GM12878 (cell line): ENCODE data around the gene PSAP. TPM values are rescaled to one million over a fixed set of nuclear protein-coding genes. Genes with fewer than 3 reads are reported as not detected.

ENCODE experiments used
- ATAC-seq: fragments of 200-7000 bp; cut with Tn5 transposase; 3 replicates; pipeline ENCODE4 v1.9.1; 2020; ENCODE audit warnings: mild to moderate bottlenecking, moderate library complexity
- BruUV-seq: library from RNA; stranded (reverse); fragments of 400-500 nt; replicated peaks from 2 replicates; lab custom pipeline; 2021; lab: Mats Ljungman, UMichigan
- CTCF ChIA-PET: fragments of 300-600 bp; sonication (Branson Sonifier 250); formaldehyde crosslinking; extraction: SDS; loops from one replicate; lab custom pipeline; 2021; ENCODE audit warnings: inconsistent platforms; lab: Yijun Ruan, JAX
- POLR2A ChIA-PET: fragments of 350-600 bp; formaldehyde crosslinking; extraction: SDS; loops from one replicate; lab custom pipeline; 2021; ENCODE audit warnings: inconsistent platforms; lab: Charles Lee
- RAD21 ChIA-PET: fragments of 300-600 bp; sonication (Branson Sonifier 250); formaldehyde crosslinking; loops from one replicate; lab custom pipeline; 2023; ENCODE audit warnings: antibody characterized with exemption; ENCODE audit not compliant: unreplicated experiment; lab: Charles Lee
- SMC1A ChIA-PET: fragments of 300-600 bp; sonication (Branson Sonifier 250); formaldehyde crosslinking; loops from one replicate; lab custom pipeline; 2023; ENCODE audit not compliant: unreplicated experiment, uncharacterized antibody; lab: Charles Lee
- DNase-seq: peaks from one replicate; pipeline ENCODE4 v3.0.0-alpha.2; 2011; ENCODE audit warnings: low read depth, low spot score
- FAIRE-seq: peaks from 3 replicates; lab custom pipeline; 2011; peaks lifted over from hg19 to GRCh38; lab: Jason Lieb, UNC
- H2AFZ ChIP-seq: 2 replicates; pipeline ENCODE4 v1.6.0; 2011; ENCODE audit warnings: low read depth, low read length, control low read depth; ENCODE audit not compliant: control insufficient read depth
- H3K27ac ChIP-seq: 2 replicates; pipeline ENCODE4 v1.5.1; 2011; ENCODE audit warnings: control low read depth; ENCODE audit not compliant: control insufficient read depth, insufficient read depth
- H3K27me3 ChIP-seq, 2 experiments: replicated peaks in 1 of 2; 2 replicates each; pipeline versions ENCODE4 v1.6.0 to v1.6.1; 2011; ENCODE audit warnings: low read length in 1 of 2; ENCODE audit not compliant: control insufficient read depth in 2 of 2, insufficient read depth in 2 of 2
- H3K36me3 ChIP-seq, 2 experiments: 2 replicates each; pipeline ENCODE4 v1.5.1; 2011; ENCODE audit warnings: low read length in 1 of 2; ENCODE audit not compliant: control insufficient read depth in 2 of 2, insufficient read depth in 2 of 2
- H3K4me1 ChIP-seq: 2 replicates; pipeline ENCODE4 v1.6.1; 2011; ENCODE audit warnings: mild to moderate bottlenecking, low read length, moderate library complexity, mixed read lengths; ENCODE audit not compliant: control insufficient read depth, insufficient read depth
- H3K4me2 ChIP-seq: 2 replicates; pipeline ENCODE4 v1.6.0; 2011; ENCODE audit warnings: control low read depth; ENCODE audit not compliant: control insufficient read depth, insufficient read depth
- H3K4me3 ChIP-seq: fragments of 200-600 bp; sonication (generic); 2 replicates; pipeline ENCODE4 v1.5.1; 2016
- H3K79me2 ChIP-seq: 2 replicates; pipeline ENCODE4 v1.6.0; 2011; ENCODE audit warnings: low read length; ENCODE audit not compliant: control insufficient read depth, insufficient read depth
- H3K9ac ChIP-seq: 2 replicates; pipeline ENCODE4 v1.8.0; 2011; ENCODE audit warnings: low read length, control low read depth, mixed read lengths; ENCODE audit not compliant: control insufficient read depth, insufficient read depth
- H3K9me3 ChIP-seq: replicated peaks from 3 replicates; pipeline ENCODE4 v1.5.1; 2011; ENCODE audit warnings: mild to moderate bottlenecking, low read length; ENCODE audit not compliant: control insufficient read depth, insufficient read depth
- H4K20me1 ChIP-seq: 2 replicates; pipeline ENCODE4 v1.6.0; 2011; ENCODE audit not compliant: control insufficient read depth, insufficient read depth
- ATF7 ChIP-seq: fragments of 450-650 bp; IDR thresholded peaks from 2 replicates; pipeline ENCODE4 v1.6.1; 2016; ENCODE audit warnings: low read depth, mild to moderate bottlenecking
- CEBPZ ChIP-seq: fragments of 150-350 bp; IDR thresholded peaks from 2 replicates; pipeline ENCODE4 v1.6.1; 2016; ENCODE audit warnings: low read depth, low read length
- GATAD2B ChIP-seq: fragments of 450-650 bp; conservative IDR thresholded peaks from 2 replicates; pipeline ENCODE4 v1.6.1; 2017; ENCODE audit warnings: low read depth, mild to moderate bottlenecking, moderate library complexity
- HDAC2 ChIP-seq: fragments of 200-600 bp; sonication (generic); IDR thresholded peaks from 2 replicates; pipeline ENCODE4 v1.6.1; 2017
- KLF5 ChIP-seq: fragments of 450-650 bp; IDR thresholded peaks from 2 replicates; pipeline ENCODE4 v1.6.1; 2014; ENCODE audit warnings: mild to moderate bottlenecking; ENCODE audit not compliant: partially characterized antibody
- MEF2B ChIP-seq: fragments of 450-650 bp; IDR thresholded peaks from 2 replicates; pipeline ENCODE4 v1.6.1; 2018; ENCODE audit warnings: mild to moderate bottlenecking, moderate library complexity; ENCODE audit not compliant: partially characterized antibody, poor library complexity, severe bottlenecking
- POLR2AphosphoS5 ChIP-seq: IDR thresholded peaks from 2 replicates; pipeline ENCODE4 v1.6.1; 2011; ENCODE audit warnings: mild to moderate bottlenecking, low read length, inconsistent platforms
- RELB ChIP-seq: fragments of 450-650 bp; IDR thresholded peaks from 2 replicates; pipeline ENCODE4 v1.6.1; 2017; ENCODE audit warnings: low read depth, mild to moderate bottlenecking, moderate library complexity
- WGBS: methylation state at CpG from one replicate; pipeline ENCODE4 v1.1.6; 2016; ENCODE audit warnings: low lambda C conversion rate; ENCODE audit not compliant: insufficient replicate concordance, insufficient coverage; ENCODE audit errors: missing lambda C conversion rate; 5-methylcytosine and 5-hydroxymethylcytosine counted together
- in situ Hi-C: fragments of 300-500 bp; cut with MboI; formaldehyde crosslinking; loops from 9 replicates; pipeline ENCODE4 v1.14.3; 2018; ENCODE audit warnings: mixed read lengths
- intact Hi-C: fragments of 100-400 bp; cut with micrococcal nuclease; formaldehyde crosslinking; loops from one replicate; pipeline ENCODE4 v1.14.2; 2022; ENCODE audit not compliant: unreplicated experiment
- polyA plus RNA-seq, 11 experiments: library from polyadenylated mRNA; depleted of rRNA in 4 of 11; unstranded in 6 of 11; stranded (reverse) in 5 of 11; fragments of >200 nt; fragmentation: Nextera tagmentation in 4 of 11; fragmentation: Illumina TruSeq in 1 of 11; extraction: Ambion mirVana in 4 of 11; extraction: Trizol in 1 of 11; gene quantifications; 1 replicate in 1 of 11; 2 replicates in 10 of 11; pipeline versions ENCODE4 v1.2.1 to v1.2.3, GENCODE V29; 2011 to 2016; ENCODE audit warnings: inconsistent platforms in 2 of 11, missing spikeins in 2 of 11, low read depth in 1 of 11
- total RNA-seq, 4 experiments: library from RNA; depleted of rRNA in 3 of 4; stranded (reverse); fragments of >200 nt in 3 of 4; fragmentation: Illumina TruSeq in 1 of 4; extraction: Trizol in 1 of 4; gene quantifications; 2 replicates each; pipeline versions ENCODE4 v1.2.1 to v1.2.3, GENCODE V29; 2013 to 2021

PSAP gene
- total and polyA plus RNA-seq, 10 of the 15 experiments (the other 5 are each of a cell fraction or from before 2014, with no cell fraction given), result 178 to 336 (median 286) TPM

GRCh38 chr10:71849461-71849908, 1.6 kb downstream of the PSAP start:
- ChIA-PET RAD21 (interaction anchor here (1.6 kb wide), 1 partner anchor 47 kb away, joined by 4 read pairs; no protein-coding TSS in a partner anchor), SMC1A (interaction anchor here (0.7 to 2.7 kb wide), 5 partner anchors 8 to 75 kb away, joined by 3 to 10 read pairs (median 4); no protein-coding TSS in a partner anchor), POLR2A (interaction anchor here (1.0 to 2.3 kb wide), 3 partner anchors 8 to 13 kb away, joined by 4 to 20 read pairs (median 16); no protein-coding TSS in a partner anchor), CTCF (interaction anchor here (1.4 to 6.4 kb wide), 2 partner anchors 11 to 76 kb away, joined by 3 to 54 read pairs; partner anchors contain the start of gene VSIR)
- peak overlapping the region; percentile 74 for H3K4me3 ChIP-seq
- no peaks in the 10 kb centered on the region; the same call in 1 of the 2 replicates for H4K20me1 ChIP-seq
- TF ChIP-seq GATAD2B, result no peak
- no peak for TF ChIP-seq HDAC2
- no peak for TF ChIP-seq MEF2B
- no peak for TF ChIP-seq POLR2AphosphoS5
- TF ChIP-seq RELB, result no peak
- TF ChIP-seq CEBPZ, result no peak
- TF ChIP-seq KLF5, result no peak
- no peak for TF ChIP-seq ATF7
- no peaks in the 10 kb centered on the region for H3K36me3 ChIP-seq
- WGBS, result 95% methylated on average over 17 of the region's 17 CpGs
- in situ Hi-C loops, result no loop called here
- H3K79me2 ChIP-seq, result peaks cover 62% of the 10 kb centered on the region
- H3K4me1 ChIP-seq, result peaks cover 18% of the 10 kb centered on the region
- no TSS peak for BruUV-seq
- no peaks in the 10 kb centered on the region for H3K9me3 ChIP-seq
- no peak overlapping the region for H2AFZ ChIP-seq
- H3K4me2 ChIP-seq, result peak overlapping the region; percentile 75
- intact Hi-C loops, result no loop called here
- FAIRE-seq (no peak), ATAC-seq (no peak), DNase-seq (no peak)
- H3K27ac ChIP-seq, result no peak overlapping the region
- no peaks in the 10 kb centered on the region for H3K27me3 ChIP-seq
- H3K9ac ChIP-seq, result no peak overlapping the region
